Hippocampal formation (tissue), 2 donors: ENCODE measurements around the gene PHYH.
"Not testable (repeated sequence)": the region's sequence is repeated elsewhere in the genome, so short reads cannot be mapped to it uniquely, and the experiment has no call there.

Source experiments
- DNase-seq, 2 donors: peaks; one replicate each; lab custom pipeline; 2025; lab: John Stamatoyannopoulos, UW

The PHYH gene

GRCh38 chr10:13321576-13321975, 21.7 kb upstream of the PHYH start:
- no peak for DNase-seq

DNA sequence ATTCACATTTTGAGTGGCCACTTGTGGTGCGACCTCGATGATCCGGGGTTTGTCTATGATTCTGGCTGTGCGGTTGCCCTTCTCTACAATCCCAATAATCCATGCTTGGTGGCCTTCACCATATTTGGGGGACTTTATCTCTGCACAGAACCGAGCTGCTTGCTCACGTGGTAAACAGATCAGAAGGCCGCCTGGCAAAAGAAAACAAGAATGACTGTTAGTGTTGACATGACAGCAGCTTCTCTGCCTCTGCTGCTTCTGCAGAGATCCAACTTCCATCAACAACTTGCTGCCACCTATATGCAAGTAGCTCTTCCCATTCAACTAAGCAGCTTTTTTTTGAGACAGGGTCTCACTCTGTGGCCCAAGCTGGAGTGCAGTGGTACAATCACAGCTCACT, 19.3 kb upstream of the PHYH start:
- no peak for DNase-seq

- no peak for DNase-seq
Measured at GRCh38 chr10:13317474-13317873, 17.6 kb upstream of the PHYH start.

GRCh38 chr10:13316635-13317311, 16.9 kb upstream of the PHYH start:
- DNase-seq: no peak

GRCh38 chr10:13315361-13315760, 15.5 kb upstream of the PHYH start:
- no peak for DNase-seq

DNA sequence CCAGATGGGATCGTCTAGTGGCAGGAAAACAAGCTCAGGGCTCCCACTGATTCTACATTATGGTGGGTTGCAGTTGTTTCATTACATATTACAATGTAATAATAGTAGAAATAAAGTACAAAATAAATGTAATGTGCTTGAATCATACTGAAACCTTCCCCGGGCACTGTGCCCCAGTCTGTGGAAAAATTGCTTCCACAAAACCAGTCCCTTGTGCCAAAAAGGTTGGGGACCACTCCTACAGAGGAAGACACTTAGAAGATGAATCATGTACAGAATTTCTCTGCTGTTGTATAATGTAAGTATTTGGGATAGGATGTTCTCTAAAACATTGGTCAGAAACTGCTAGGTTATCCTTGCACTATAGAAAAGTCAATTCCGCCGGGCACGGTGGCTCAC, 11.3 kb upstream of the PHYH start:
- no peak for DNase-seq

GRCh38 chr10:13310518-13311176, 10.8 kb upstream of the PHYH start:
- DNase-seq: no peak

DNA sequence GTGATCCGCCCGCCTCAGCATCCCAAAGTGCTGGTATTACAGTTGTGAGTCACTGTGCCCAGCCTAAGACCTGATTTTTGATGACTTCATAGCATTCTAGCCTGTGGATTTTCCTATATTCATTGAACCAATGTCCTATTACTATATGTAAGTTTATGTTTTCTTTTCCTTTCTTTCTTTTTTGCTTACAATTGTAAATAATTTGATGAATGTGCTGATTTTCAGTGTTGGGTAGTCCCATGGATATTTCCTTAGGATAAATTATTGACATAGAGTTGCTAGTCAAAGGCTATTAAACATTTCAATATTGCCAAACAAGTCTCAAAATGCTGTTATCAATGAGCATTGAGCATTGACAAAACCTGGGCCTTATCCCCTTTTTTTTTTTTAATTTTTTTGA, 9.9 kb upstream of the PHYH start:
- no peak for DNase-seq

- DNase-seq: no peak
Measured at GRCh38 chr10:13308096-13308495, 8.2 kb upstream of the PHYH start.

DNA sequence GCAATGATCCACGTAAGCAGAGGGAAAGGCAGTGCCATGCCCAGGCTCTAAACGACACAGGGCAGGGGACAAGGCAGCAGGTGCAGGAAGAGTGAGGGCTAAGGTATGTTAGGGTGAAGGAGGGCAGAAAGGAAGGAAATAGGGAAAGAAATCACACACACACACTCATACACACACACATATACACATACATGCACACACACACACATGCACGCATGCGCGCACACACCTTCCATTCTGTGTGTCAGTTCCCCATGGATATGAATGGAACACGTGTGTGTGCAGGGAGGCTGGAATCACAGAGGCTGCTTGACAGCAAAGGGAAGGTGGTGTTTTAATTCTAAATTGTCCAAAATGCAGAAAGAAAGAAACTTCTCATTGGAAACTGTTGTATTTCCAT, 6.2 kb upstream of the PHYH start:
- DNase-seq: no peak

DNA sequence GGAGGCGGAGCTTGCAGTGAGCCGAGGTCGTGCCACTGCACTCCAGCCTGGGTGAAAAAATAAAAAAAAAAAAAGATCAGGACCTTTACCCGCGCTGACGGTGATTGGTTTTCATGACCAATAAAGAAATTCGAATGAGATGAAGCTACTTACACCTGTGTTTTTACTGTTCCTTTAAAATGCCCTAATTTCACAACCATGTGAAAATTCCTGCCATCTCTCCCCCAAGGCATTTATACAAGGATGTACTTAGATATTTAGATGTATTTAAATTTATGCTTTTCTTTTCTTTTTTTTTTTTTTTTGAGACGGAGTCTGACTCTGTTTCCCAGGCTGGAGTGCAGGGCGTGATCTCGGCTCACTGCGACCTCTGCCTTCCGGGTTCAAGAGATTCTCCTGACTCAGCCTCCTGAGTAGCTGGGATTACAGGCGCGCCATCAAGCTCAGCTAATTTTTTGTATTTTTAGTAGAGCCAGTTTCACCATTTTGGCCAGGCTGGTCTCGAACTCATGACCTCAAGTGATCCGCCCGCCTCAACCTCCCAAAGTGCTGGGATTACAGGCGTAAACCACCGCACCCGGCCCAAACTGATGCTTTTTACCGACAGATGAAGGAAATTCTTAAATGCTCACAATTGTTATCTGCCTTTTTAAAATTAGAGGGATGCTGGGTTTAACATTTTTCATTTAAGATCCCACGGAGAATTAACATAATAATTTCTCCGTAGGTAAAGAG, 3.1 kb upstream of the PHYH start:
- DNase-seq: no peak

GRCh38 chr10:13298748-13299436, 972 bp downstream of the PHYH start:
- no peak for DNase-seq

GRCh38 chr10:13296476-13296875, 3.4 kb downstream of the PHYH start:
- DNase-seq: no peak

GRCh38 chr10:13294784-13295183, 5.1 kb downstream of the PHYH start:
- no peak for DNase-seq

DNA sequence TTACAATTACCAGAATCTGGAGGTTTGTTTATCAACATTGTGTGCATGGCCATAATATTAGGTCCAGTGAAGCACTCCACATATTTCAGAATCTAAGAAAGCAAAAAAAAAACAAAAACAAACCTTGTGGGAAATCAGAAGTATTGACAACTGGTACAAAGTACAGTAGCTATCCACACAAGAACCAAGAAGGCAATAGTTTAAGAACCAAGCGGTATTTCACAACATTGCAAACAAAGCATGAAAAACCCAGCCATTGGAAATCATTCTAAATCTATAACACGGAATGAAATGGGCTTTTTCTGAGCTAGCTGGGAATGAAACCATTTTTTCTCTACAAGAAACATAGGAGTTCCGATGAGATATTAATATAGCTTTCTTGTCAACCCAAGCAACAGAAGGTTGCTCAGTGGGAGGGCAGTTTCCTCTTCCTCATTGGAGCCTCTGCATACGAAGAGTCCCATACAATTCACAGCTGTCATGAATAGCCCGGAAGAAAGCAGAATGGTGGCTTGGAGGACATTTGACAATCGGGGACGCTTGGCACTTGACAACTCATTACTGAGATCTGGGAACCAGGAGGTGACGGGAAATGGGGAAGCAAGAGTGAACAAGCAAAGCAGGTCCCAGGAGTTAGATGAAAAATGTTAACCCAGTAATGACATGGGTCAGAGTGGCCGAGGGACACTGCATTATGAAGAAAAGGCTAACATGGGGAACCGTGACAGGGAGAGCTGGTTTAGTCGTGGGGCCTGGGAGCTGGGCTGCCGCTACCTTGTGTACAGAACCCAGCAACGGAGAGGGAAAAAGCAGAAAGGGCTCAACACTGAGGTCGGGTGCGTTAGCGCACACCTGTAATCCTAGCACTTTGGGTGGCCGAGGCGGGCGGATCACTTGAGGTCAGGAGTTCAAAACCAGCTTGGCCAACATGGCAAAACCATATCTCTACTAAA, 7.8 kb downstream of the PHYH start:
- DNase-seq: no peak

DNA sequence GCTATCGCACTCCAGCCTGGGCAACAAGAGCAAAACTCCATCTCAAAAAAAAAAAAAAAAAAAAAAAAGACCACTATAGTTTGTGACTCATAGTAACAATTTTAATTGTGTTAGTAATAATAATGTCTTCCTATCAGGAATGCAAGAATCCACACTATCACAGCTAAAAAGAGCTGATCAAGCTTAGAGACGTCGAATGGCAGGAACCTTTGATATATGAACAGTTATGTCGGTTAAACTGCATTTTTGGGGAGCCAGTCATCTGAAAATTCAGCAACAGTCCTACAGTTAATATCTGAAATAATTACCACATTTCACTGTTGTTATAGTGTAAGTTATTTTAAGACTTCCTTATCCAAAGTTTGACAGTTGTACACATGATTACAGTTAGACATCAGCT, 8.8 kb downstream of the PHYH start:
- DNase-seq: no peak

DNA sequence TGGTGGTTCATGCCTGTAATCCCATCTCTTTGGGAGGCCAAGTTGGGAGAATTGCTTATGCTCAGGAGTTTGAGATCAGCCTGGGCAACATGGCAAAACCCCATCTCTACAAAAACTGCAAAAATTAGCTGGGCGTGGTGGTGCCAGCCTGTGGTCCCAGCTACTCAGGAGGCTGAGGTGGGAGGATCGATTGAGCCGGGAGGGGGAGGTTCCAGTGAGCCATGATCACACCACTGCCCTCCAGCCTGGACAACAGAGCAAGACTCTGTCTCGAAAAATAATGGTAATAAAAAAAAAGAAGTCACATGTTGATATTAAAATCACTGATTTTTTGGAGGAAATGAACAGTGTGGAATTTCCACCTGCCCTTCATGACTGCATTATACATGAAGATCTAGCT, 15.8 kb downstream of the PHYH start:
- DNase-seq: no peak

DNA sequence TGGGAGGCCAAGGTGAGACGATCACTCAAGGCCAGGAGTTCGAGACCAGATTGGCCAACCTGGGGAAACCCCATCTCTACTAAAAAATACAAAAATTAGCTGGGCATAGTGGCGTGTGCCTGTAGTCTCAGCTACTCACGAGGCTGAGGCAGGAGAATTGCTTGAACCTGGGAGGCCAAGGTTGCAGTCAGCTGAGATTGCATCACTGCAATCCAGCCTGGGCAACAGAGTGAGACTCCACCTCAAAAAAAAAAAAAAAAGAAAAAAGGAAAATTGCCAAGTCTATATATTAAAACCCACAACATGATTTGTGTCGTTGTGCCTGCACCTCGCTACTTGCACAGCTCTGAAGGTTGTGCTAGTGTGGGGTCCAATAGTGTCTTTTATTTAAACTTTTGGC, 17.5 kb downstream of the PHYH start:
- DNase-seq: not testable (repeated sequence)

- DNase-seq: peak in 1 of 2 donors; percentile 35
Measured at GRCh38 chr10:13276749-13277365, 23.0 kb downstream of the PHYH start.

DNA sequence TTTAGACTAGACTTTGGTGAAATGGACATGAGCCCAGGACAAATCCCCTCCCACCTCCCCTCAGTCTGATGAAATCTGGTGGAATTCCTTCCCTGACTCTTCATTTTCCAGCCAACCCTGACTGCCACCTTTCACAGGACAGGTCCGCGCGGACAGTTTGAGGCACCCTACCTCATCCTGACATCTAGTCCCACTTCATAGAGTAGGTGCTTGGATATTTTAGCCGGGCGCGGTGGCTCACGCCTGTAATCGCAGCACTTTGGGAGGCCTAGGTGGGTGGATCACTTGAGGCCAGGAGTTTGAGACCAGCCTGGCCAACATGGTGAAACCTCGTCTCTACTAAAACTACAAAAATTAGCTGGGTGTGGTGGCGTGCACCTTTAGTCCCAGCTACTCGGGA, 23.7 kb downstream of the PHYH start:
- DNase-seq: not testable (repeated sequence)

GRCh38 chr10:13272164-13272571, 27.7 kb downstream of the PHYH start:
- peak; percentile 67 to 74 for DNase-seq
